Vagina (tissue), 2 donors: ENCODE measurements around the gene CNOT4. TPM values are rescaled to one million over a fixed set of nuclear protein-coding genes. Genes with fewer than 3 reads are reported as not detected.
A peak's percentile ranks its signal among the peaks of the same experiment; 100 is the strongest.
"Not testable (repeated sequence)": the region's sequence is repeated elsewhere in the genome, so short reads cannot be mapped to it uniquely, and the experiment has no call there.

Source experiments
- DNase-seq, 2 donors: peaks; one replicate each; pipeline ENCODE4 v3.0.0-alpha.2; 2017; ENCODE audit errors: extremely low spot score in 2 of 2
- H3K27ac ChIP-seq: fragments of 200-600 bp; sonication (generic); one replicate; pipeline ENCODE4 v1.5.1; 2019
- H3K27me3 ChIP-seq: fragments of 200-600 bp; sonication (generic); one replicate; pipeline ENCODE4 v1.5.1; 2019
- H3K36me3 ChIP-seq, 2 donors: fragments of 200-600 bp; sonication (generic); one replicate each; pipeline ENCODE4 v1.5.1; 2017 to 2019
- H3K4me1 ChIP-seq: fragments of 200-600 bp; sonication (generic); one replicate; pipeline ENCODE4 v1.5.1; 2019
- H3K4me3 ChIP-seq, 2 donors: fragments of 200-600 bp; sonication (generic); 1 replicate in 1 of 2; 2 replicates in 1 of 2; pipeline ENCODE4 v1.5.1; 2016 to 2019
- H3K9me3 ChIP-seq: fragments of 200-600 bp; sonication (generic); one replicate; pipeline ENCODE4 v1.5.1; 2019
- POLR2A ChIP-seq, 2 donors: fragments of 450-650 bp; IDR thresholded peaks; one replicate each; pipeline ENCODE4 v1.6.1; 2017; ENCODE audit warnings: antibody characterized with exemption in 2 of 2, mild to moderate bottlenecking in 2 of 2, moderate library complexity in 2 of 2
- POLR2AphosphoS5 ChIP-seq, 2 donors: sonication (generic); formaldehyde crosslinking; IDR thresholded peaks; one replicate each; pipeline ENCODE4 v1.9.0; 2017; ENCODE audit warnings: antibody characterized with exemption in 2 of 2, mild to moderate bottlenecking in 2 of 2, low read depth in 1 of 2; ENCODE audit not compliant: insufficient read depth in 1 of 2
- intact Hi-C: fragments of 100-400 bp; cut with DNase I; formaldehyde crosslinking; loops from one replicate; pipeline ENCODE4 v1.15.1; 2023
- total RNA-seq: library from RNA; depleted of rRNA; stranded (reverse); fragments of >200 nt; gene quantifications from one replicate; pipeline ENCODE4 v1.2.3, GENCODE V29; 2016
- TF ChIP-seq, protein P1 (sequence below), 3 experiments: fragments of 450-650 bp in 2 of 3; fragments of 200-600 bp in 1 of 3; sonication (generic) in 1 of 3; IDR thresholded peaks; one replicate each; pipeline ENCODE4 v1.5.1; 2017 to 2019; ENCODE audit warnings: antibody characterized with exemption in 3 of 3, mild to moderate bottlenecking in 2 of 3, moderate library complexity in 2 of 3

The CNOT4 gene
- total RNA-seq, 1 donor from 2014 or later, result 23.3 TPM

DNA sequence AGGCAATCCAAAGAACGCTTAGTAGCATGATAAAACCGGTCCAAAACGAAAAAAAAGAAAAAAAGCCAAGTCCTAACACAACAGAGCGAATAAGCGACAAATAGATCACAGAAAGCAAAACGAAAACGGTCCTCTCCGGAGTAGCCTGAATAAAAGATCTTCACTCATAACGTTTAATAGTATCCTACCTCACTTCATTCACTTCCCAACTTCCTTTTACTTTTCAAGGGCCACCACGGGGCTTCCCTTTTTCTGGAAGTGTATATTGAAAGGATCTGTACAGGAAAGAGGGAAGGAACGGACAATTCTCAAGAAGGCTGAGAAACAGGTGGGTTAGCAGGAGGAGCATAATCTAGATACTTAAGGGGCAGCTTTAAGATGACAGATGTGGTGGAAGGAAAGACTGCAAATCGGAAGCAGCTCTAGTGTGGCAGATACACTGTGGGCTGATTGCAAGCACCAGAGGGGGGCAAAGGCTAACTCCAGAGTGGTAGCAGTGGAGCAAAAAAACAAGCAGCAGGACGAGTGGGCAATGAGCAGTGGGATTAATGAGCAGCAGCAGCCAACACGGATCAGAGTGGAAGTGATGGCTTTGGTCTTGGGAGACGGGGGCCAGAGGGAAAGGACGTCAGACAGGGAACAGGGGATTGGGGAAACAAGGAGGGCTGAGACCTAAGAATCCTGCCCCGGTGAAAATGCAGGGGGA lies 866 bp downstream of the CNOT4 start:
- intact Hi-C loops, result no loop called here
- Histone ChIP-seq H3K4me3 (peak overlapping the region; percentile 77 to 90), H3K27me3 (no peaks in the 10 kb centered on the region), H3K4me1 (peaks cover 38% of the 10 kb centered on the region), H3K27ac (peak overlapping the region; percentile 95), H3K9me3 (no peaks in the 10 kb centered on the region), H3K36me3 (no peaks in the 10 kb centered on the region)
- no peak for DNase-seq
- peak in 1 of 2 donors; percentile 6 for TF ChIP-seq POLR2AphosphoS5 (IDR thresholded peaks at IDR 0.05; ENCODE audit: insufficient read depth in 1 of 2, low read depth in 1 of 2)
- TF ChIP-seq, protein P1, sequence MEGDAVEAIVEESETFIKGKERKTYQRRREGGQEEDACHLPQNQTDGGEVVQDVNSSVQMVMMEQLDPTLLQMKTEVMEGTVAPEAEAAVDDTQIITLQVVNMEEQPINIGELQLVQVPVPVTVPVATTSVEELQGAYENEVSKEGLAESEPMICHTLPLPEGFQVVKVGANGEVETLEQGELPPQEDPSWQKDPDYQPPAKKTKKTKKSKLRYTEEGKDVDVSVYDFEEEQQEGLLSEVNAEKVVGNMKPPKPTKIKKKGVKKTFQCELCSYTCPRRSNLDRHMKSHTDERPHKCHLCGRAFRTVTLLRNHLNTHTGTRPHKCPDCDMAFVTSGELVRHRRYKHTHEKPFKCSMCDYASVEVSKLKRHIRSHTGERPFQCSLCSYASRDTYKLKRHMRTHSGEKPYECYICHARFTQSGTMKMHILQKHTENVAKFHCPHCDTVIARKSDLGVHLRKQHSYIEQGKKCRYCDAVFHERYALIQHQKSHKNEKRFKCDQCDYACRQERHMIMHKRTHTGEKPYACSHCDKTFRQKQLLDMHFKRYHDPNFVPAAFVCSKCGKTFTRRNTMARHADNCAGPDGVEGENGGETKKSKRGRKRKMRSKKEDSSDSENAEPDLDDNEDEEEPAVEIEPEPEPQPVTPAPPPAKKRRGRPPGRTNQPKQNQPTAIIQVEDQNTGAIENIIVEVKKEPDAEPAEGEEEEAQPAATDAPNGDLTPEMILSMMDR (IDR thresholded peaks at IDR 0.05), result no peak

DNA sequence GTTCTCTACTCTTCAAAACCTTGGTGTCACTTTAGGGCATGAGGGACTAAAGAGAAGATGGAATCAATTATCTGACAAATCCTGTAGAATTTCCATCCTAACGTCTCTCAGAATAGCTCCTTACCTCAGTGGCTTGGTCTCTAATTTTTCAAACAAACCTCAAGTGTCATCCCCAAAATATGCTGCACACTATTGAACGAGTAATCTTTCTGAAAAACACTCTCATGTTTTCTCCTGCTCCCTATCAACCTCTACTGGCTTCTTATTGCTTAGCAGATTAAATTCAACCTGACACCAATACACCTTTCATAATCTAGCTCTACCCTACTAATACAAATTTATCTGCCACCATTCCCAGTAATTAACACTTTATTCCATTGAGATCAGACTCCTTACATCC lies 8.5 kb downstream of the CNOT4 start:
- no peaks in the 10 kb centered on the region for H3K36me3 ChIP-seq
- DNase-seq, result no peak
- H3K4me3 ChIP-seq, result no peak overlapping the region
- no peaks in the 10 kb centered on the region for H3K27me3 ChIP-seq
- H3K9me3 ChIP-seq, result no peaks in the 10 kb centered on the region
- H3K27ac ChIP-seq, result no peak overlapping the region
- no peak for TF ChIP-seq POLR2AphosphoS5 (IDR thresholded peaks at IDR 0.05; ENCODE audit: insufficient read depth in 1 of 2, low read depth in 1 of 2)
- no peak for TF ChIP-seq POLR2A (IDR thresholded peaks at IDR 0.05)
- TF ChIP-seq, protein P1 (IDR thresholded peaks at IDR 0.05), result no peak
- peaks cover 81% of the 10 kb centered on the region for H3K4me1 ChIP-seq
- intact Hi-C loops, result no loop called here

DNA sequence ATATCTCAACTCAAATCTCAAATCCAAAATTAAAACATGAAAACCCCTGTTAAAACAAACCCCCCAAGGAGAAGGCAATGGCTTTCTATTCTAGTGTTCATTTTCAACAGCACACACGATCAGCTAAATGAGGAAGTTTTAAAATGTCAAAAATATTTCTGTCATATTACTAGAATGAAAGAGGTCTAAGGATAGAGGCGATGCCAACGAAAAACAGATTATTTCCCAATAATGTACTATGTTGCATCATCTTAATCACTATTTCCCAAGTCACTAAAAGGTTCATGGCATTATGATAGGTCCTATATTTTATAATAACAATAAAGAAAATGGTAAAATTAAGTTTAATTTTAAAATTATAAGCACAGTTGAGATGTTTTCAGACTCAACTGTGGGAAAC lies 10.1 kb downstream of the CNOT4 start:
- Histone ChIP-seq H3K9me3 (no peaks in the 10 kb centered on the region), H3K4me1 (peaks cover 72% of the 10 kb centered on the region), H3K27ac (no peak overlapping the region), H3K27me3 (no peaks in the 10 kb centered on the region), H3K36me3 (no peaks in the 10 kb centered on the region), H3K4me3 (no peak overlapping the region)
- intact Hi-C loops, result no loop called here
- TF ChIP-seq, protein P1 (IDR thresholded peaks at IDR 0.05), result no peak
- TF ChIP-seq POLR2AphosphoS5 (IDR thresholded peaks at IDR 0.05; ENCODE audit: insufficient read depth in 1 of 2, low read depth in 1 of 2), result no peak
- TF ChIP-seq POLR2A (IDR thresholded peaks at IDR 0.05), result no peak
- DNase-seq, result no peak

DNA sequence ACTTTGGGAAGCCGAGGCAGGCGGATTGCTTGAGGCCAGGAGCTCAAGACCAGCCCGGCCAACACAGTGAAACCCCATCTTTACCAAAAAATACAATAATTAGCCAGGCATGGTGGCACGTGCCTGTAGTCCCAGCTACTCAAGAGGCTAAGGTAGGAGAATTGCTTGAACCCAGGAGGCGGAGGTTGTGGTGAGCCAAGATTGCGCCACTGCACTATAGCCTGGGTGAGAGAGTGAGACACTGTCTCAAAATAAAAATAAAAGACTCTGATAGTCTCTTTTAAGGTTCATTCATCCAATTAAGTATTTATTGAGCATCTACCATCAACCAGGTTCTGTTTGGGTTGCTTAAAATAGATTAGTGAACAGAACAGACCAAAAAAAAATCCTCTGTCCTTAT lies 12.7 kb downstream of the CNOT4 start:
- H3K36me3 ChIP-seq, DNase-seq, H3K27me3 ChIP-seq, intact Hi-C loops, H3K4me3 ChIP-seq, H3K9me3 ChIP-seq, H3K27ac ChIP-seq: not testable (repeated sequence)
- peaks cover 60% of the 10 kb centered on the region for H3K4me1 ChIP-seq

DNA sequence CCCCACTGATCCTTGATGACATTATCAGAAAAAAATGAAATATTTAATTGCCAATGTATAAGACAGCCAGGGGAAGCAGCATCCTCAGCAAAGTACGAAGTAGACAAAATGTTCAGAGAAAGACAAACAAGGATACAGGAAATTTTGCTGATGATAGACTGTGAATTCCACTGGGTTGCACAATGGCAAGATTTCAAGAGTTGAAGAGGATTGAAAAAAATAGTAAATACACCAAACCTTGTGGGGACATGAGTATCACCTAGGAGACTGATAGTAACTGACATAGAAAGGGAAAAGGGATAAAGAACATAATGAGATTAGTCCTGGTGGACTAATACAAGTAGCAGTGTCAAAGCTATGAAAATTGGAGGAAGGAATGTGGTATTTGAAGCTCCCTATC lies 16.5 kb downstream of the CNOT4 start:
- Histone ChIP-seq H3K9me3 (no peaks in the 10 kb centered on the region), H3K27me3 (no peaks in the 10 kb centered on the region), H3K4me1 (peaks cover 40% of the 10 kb centered on the region), H3K27ac (no peak overlapping the region), H3K36me3 (no peaks in the 10 kb centered on the region), H3K4me3 (no peak overlapping the region)
- TF ChIP-seq, protein P1 (IDR thresholded peaks at IDR 0.05), result no peak
- TF ChIP-seq POLR2A (IDR thresholded peaks at IDR 0.05) (no peak), POLR2AphosphoS5 (IDR thresholded peaks at IDR 0.05; ENCODE audit: insufficient read depth in 1 of 2, low read depth in 1 of 2) (no peak)
- DNase-seq, result no peak
- intact Hi-C loops, result no loop called here
